ENCODE results near the gene SDCBP2. TPM values are rescaled to one million over a fixed set of nuclear protein-coding genes. Genes with fewer than 3 reads are reported as not detected.

Gene SDCBP2
- total and polyA plus RNA-seq, 2 experiments from 2014 or later, result 3.2 to 5.3 TPM

DNA sequence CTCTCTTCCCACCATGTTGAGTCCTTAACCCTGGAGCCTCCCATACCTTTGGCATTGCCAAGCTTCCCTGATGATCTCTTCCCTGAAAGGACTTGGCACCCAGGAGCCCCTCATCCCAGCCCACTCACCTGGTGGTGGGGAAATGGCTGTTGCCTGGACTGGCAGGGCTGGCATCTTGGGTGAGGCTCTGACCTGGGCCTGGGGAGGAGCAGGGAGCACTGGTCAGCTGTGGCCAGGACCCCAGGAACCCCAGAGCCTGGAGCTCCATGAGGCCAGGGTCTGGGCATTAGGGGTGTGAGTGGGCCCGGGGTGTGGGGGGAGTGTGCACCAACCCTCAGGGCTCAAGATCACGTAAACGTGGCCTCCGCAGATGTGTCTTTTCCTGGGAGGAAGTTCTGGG, 9.5 kb downstream of the SDCBP2 start (continued):
- no peak for TF ChIP-seq REST (IDR thresholded peaks at IDR 0.05; ENCODE audit: unreplicated experiment)
- no peak for TF ChIP-seq STAT1 (IDR thresholded peaks at IDR 0.05; ENCODE audit: unreplicated experiment)
- TF ChIP-seq, protein P1, sequence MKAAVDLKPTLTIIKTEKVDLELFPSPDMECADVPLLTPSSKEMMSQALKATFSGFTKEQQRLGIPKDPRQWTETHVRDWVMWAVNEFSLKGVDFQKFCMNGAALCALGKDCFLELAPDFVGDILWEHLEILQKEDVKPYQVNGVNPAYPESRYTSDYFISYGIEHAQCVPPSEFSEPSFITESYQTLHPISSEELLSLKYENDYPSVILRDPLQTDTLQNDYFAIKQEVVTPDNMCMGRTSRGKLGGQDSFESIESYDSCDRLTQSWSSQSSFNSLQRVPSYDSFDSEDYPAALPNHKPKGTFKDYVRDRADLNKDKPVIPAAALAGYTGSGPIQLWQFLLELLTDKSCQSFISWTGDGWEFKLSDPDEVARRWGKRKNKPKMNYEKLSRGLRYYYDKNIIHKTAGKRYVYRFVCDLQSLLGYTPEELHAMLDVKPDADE (IDR thresholded peaks at IDR 0.05), result no peak

- peaks cover 6% of the 10 kb centered on the region for H3K27me3 Mint-ChIP-seq (ENCODE audit: insufficient read depth, low read depth, poor library complexity)
- no peak for DNase-seq (ENCODE audit: low spot score)
- no peak overlapping the region for H3K4me3 Mint-ChIP-seq
- H3K4me3 ChIP-seq, result no peak overlapping the region
- H3K9me3 Mint-ChIP-seq, result no peaks in the 10 kb centered on the region
- no peak overlapping the region for H3K4me2 ChIP-seq
- no peaks in the 10 kb centered on the region for H3F3A ChIP-seq (replicated peaks; ENCODE audit: low read depth)
- no peaks in the 10 kb centered on the region for H3K36me3 ChIP-seq (ENCODE audit: insufficient read depth)
- no peak for ATAC-seq
- H3K79me2 ChIP-seq (replicated peaks; ENCODE audit: insufficient read depth), result no peaks in the 10 kb centered on the region
- H3K36me3 Mint-ChIP-seq (ENCODE audit: low read depth), result no peaks in the 10 kb centered on the region
- H4K20me1 ChIP-seq (replicated peaks; ENCODE audit: insufficient read depth), result no peaks in the 10 kb centered on the region
- H3K27ac Mint-ChIP-seq, result no peak overlapping the region
- H3K9me2 ChIP-seq (ENCODE audit: insufficient read depth), result no peaks in the 10 kb centered on the region
- no peak for TF ChIP-seq POLR2AphosphoS5 (IDR thresholded peaks at IDR 0.05; ENCODE audit: low read depth)
- TF ChIP-seq NANOG (IDR thresholded peaks at IDR 0.05; ENCODE audit: borderline replicate concordance), result no peak
- TF ChIP-seq CREB1 (CRISPR knock-in tag; IDR thresholded peaks at IDR 0.05; ENCODE audit: low read depth), result no peak
- TF ChIP-seq EZH2phosphoT487 (IDR thresholded peaks at IDR 0.05; ENCODE audit: unreplicated experiment), result no peak
- TF ChIP-seq, protein P2, sequence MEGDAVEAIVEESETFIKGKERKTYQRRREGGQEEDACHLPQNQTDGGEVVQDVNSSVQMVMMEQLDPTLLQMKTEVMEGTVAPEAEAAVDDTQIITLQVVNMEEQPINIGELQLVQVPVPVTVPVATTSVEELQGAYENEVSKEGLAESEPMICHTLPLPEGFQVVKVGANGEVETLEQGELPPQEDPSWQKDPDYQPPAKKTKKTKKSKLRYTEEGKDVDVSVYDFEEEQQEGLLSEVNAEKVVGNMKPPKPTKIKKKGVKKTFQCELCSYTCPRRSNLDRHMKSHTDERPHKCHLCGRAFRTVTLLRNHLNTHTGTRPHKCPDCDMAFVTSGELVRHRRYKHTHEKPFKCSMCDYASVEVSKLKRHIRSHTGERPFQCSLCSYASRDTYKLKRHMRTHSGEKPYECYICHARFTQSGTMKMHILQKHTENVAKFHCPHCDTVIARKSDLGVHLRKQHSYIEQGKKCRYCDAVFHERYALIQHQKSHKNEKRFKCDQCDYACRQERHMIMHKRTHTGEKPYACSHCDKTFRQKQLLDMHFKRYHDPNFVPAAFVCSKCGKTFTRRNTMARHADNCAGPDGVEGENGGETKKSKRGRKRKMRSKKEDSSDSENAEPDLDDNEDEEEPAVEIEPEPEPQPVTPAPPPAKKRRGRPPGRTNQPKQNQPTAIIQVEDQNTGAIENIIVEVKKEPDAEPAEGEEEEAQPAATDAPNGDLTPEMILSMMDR (conservative IDR thresholded peaks at IDR 0.05; ENCODE audit: low read depth in 2 of 2), result no peak
- no peak overlapping the region for H2AFZ ChIP-seq
- H3K27me3 ChIP-seq (ENCODE audit: insufficient read depth), result no peaks in the 10 kb centered on the region
- H3K4me1 ChIP-seq (ENCODE audit: insufficient read depth), result no peaks in the 10 kb centered on the region
- no peak overlapping the region for H3K27ac ChIP-seq (ENCODE audit: low read depth)
- no peaks in the 10 kb centered on the region for H3K4me1 Mint-ChIP-seq
These were observed 9.9 kb downstream of the SDCBP2 start for GRCh38 chr20:1319051-1319450.

Measured in GM23338 (cell line).